Keratinocyte (primary cell): ENCODE data around the gene RPP25L. TPM values are rescaled to one million over a fixed set of nuclear protein-coding genes. Genes with fewer than 3 reads are reported as not detected.
A peak's percentile ranks its signal among the peaks of the same experiment; 100 is the strongest.

Source experiments
- DNase-seq: peaks from one replicate; pipeline ENCODE4 v3.0.0-alpha.2; 2011; ENCODE audit warnings: low read depth, missing footprints, low spot score
- FAIRE-seq: peaks from 2 replicates; lab custom pipeline; 2011; peaks lifted over from hg19 to GRCh38; lab: Jason Lieb, UNC
- H2AFZ ChIP-seq: 2 replicates; pipeline ENCODE4 v1.6.0; 2012; ENCODE audit warnings: low read length, control low read depth, inconsistent platforms; ENCODE audit not compliant: control insufficient read depth
- H3K27ac ChIP-seq: 2 replicates; pipeline ENCODE4 v1.5.1; 2011; ENCODE audit warnings: low read length; ENCODE audit not compliant: control insufficient read depth, insufficient read depth
- H3K27me3 ChIP-seq: 3 replicates; pipeline ENCODE4 v1.6.0; 2011; ENCODE audit warnings: low read length; ENCODE audit not compliant: control insufficient read depth, insufficient read depth; ENCODE audit errors: extremely low read depth
- H3K36me3 ChIP-seq, 2 experiments: 2 replicates in 1 of 2; 3 replicates in 1 of 2; pipeline ENCODE4 v1.5.1; 2011; ENCODE audit warnings: low read length in 2 of 2, mild to moderate bottlenecking in 1 of 2; ENCODE audit not compliant: control insufficient read depth in 2 of 2, insufficient read depth in 2 of 2; ENCODE audit errors: extremely low read depth in 1 of 2
- H3K4me1 ChIP-seq: 3 replicates; pipeline ENCODE4 v1.5.1; 2011; ENCODE audit warnings: low read length; ENCODE audit not compliant: control insufficient read depth, insufficient read depth; ENCODE audit errors: extremely low read depth
- H3K4me2 ChIP-seq: 3 replicates; pipeline ENCODE4 v1.6.0; 2011; ENCODE audit warnings: low read depth, low read length; ENCODE audit not compliant: control insufficient read depth, insufficient read depth; ENCODE audit errors: extremely low read depth
- H3K4me3 ChIP-seq, 3 experiments: fragments of 200-600 bp in 1 of 3; sonication (generic) in 1 of 3; 2 replicates in 2 of 3; 3 replicates in 1 of 3; pipeline ENCODE4 v1.5.1; 2011 to 2016; ENCODE audit warnings: low read length in 3 of 3, mild to moderate bottlenecking in 3 of 3, control low read depth in 2 of 3, inconsistent platforms in 1 of 3, low read depth in 1 of 3, mixed read lengths in 1 of 3, mixed run types in 1 of 3, moderate library complexity in 1 of 3; ENCODE audit not compliant: control insufficient read depth in 2 of 3, insufficient read depth in 2 of 3; ENCODE audit errors: extremely low read depth in 1 of 3
- H3K79me2 ChIP-seq: 2 replicates; pipeline ENCODE4 v1.6.0; 2012; ENCODE audit warnings: low read length; ENCODE audit not compliant: control insufficient read depth, insufficient read depth
- H3K9ac ChIP-seq: 3 replicates; pipeline ENCODE4 v1.6.0; 2011; ENCODE audit warnings: low read length; ENCODE audit not compliant: control insufficient read depth, insufficient read depth; ENCODE audit errors: extremely low read depth
- H3K9me1 ChIP-seq: 3 replicates; pipeline ENCODE4 v1.6.0; 2011; ENCODE audit warnings: low read length; ENCODE audit not compliant: control insufficient read depth, insufficient read depth; ENCODE audit errors: extremely low read depth
- H3K9me3 ChIP-seq: 2 replicates; pipeline ENCODE4 v1.5.1; 2012; ENCODE audit warnings: low read depth, low read length; ENCODE audit not compliant: control insufficient read depth
- H4K20me1 ChIP-seq: 3 replicates; pipeline ENCODE4 v1.6.0; 2011; ENCODE audit warnings: low read length; ENCODE audit not compliant: control insufficient read depth, insufficient read depth; ENCODE audit errors: extremely low read depth
- CTCF ChIP-seq, 3 experiments: IDR thresholded peaks in 1 of 3; conservative IDR thresholded peaks in 1 of 3; optimal IDR thresholded peaks in 1 of 3; 2 replicates in 2 of 3; 3 replicates in 1 of 3; pipeline versions ENCODE3 to v1.5.1; 2011; ENCODE audit warnings: low read length in 3 of 3, mild to moderate bottlenecking in 3 of 3, moderate library complexity in 2 of 3, control low read depth in 1 of 3, inconsistent platforms in 1 of 3; ENCODE audit not compliant: insufficient read depth in 2 of 3; ENCODE audit errors: extremely low read depth in 1 of 3
- EZH2 ChIP-seq: IDR thresholded peaks from one replicate; pipeline ENCODE4 v1.6.1; 2012; ENCODE audit warnings: inconsistent platforms, mild to moderate bottlenecking, low read length, moderate library complexity
- dilution Hi-C: fragments of 300-500 bp; cut with MboI; formaldehyde crosslinking; loops from one replicate; pipeline ENCODE4 v1.7.0; 2020; ENCODE audit warnings: low sequenced_read_pairs; ENCODE audit not compliant: extremely low pct_ligation_motif_present
- polyA plus RNA-seq, 5 experiments: library from polyadenylated mRNA; depleted of rRNA in 3 of 5; stranded (reverse) in 3 of 5; stranded (forward) in 1 of 5; unstranded in 1 of 5; fragments of >200 nt; gene quantifications; 1 replicate in 1 of 5; 2 replicates in 3 of 5; 3 replicates in 1 of 5; pipeline versions ENCODE4 v1.2.1 to v1.2.3, GENCODE V29; 2011 to 2012; ENCODE audit warnings: missing spikeins in 2 of 5, low read depth in 1 of 5, low replicate concordance in 1 of 5

The RPP25L gene
- polyA plus RNA-seq, 1 donor (not counting 4 experiments of a cell fraction or from before 2014, with no cell fraction given): 23.4 TPM

GRCh38 chr9:34575862-34576596, 35.9 kb downstream of the RPP25L start:
- H3K27ac ChIP-seq: no peak overlapping the region
- H3K9me3 ChIP-seq: no peaks in the 10 kb centered on the region
- H3K4me2 ChIP-seq: no peak overlapping the region
- TF ChIP-seq CTCF (optimal IDR thresholded peaks at IDR 0.05 in 1 of 3, IDR thresholded peaks at IDR 0.05 in 1 of 3, conservative IDR thresholded peaks at IDR 0.05 in 1 of 3; ENCODE audit: extremely low read depth in 1 of 3, insufficient read depth in 2 of 3, low read length in 3 of 3) (no peak), EZH2 (peak; percentile 16)
- dilution Hi-C loops: no loop called here
- peaks cover 68% of the 10 kb centered on the region for H3K27me3 ChIP-seq
- H3K9me1 ChIP-seq: no peaks in the 10 kb centered on the region
- no peak overlapping the region for H3K9ac ChIP-seq
- DNase-seq (no peak), FAIRE-seq (no peak)
- H3K36me3 ChIP-seq: no peaks in the 10 kb centered on the region
- no peaks in the 10 kb centered on the region for H3K4me1 ChIP-seq
- no peak overlapping the region for H3K4me3 ChIP-seq
- no peak overlapping the region for H2AFZ ChIP-seq
- H3K79me2 ChIP-seq: no peaks in the 10 kb centered on the region
- no peaks in the 10 kb centered on the region for H4K20me1 ChIP-seq

- dilution Hi-C loops: no loop called here
- H2AFZ ChIP-seq: no peak overlapping the region
- no peaks in the 10 kb centered on the region for H3K36me3 ChIP-seq
- TF ChIP-seq CTCF (optimal IDR thresholded peaks at IDR 0.05 in 1 of 3, IDR thresholded peaks at IDR 0.05 in 1 of 3, conservative IDR thresholded peaks at IDR 0.05 in 1 of 3; ENCODE audit: extremely low read depth in 1 of 3, insufficient read depth in 2 of 3, low read length in 3 of 3) (no peak), EZH2 (no peak)
- H3K4me3 ChIP-seq: no peak overlapping the region
- H3K9ac ChIP-seq: no peak overlapping the region
- H3K4me1 ChIP-seq: no peaks in the 10 kb centered on the region
- H3K27ac ChIP-seq: no peak overlapping the region
- no peaks in the 10 kb centered on the region for H4K20me1 ChIP-seq
- no peak for FAIRE-seq
- H3K9me3 ChIP-seq: no peaks in the 10 kb centered on the region
- no peaks in the 10 kb centered on the region for H3K79me2 ChIP-seq
- H3K27me3 ChIP-seq: peaks cover 67% of the 10 kb centered on the region
- no peaks in the 10 kb centered on the region for H3K9me1 ChIP-seq
- H3K4me2 ChIP-seq: no peak overlapping the region
- no peak for DNase-seq
Measured at GRCh38 chr9:34575241-34575640, 36.7 kb downstream of the RPP25L start.
